NCI-H128 (cell line): ENCODE measurements around the gene MTFR2.

Experiments used
- DNase-seq: peaks from one replicate; lab custom pipeline; 2025; ENCODE audit not compliant: unreplicated experiment; lab: John Stamatoyannopoulos, UW

The MTFR2 gene

GRCh38 chr6:136189104-136189503, 61.0 kb downstream of the MTFR2 start:
- DNase-seq, result no peak

- no peak for DNase-seq
These were observed 61.6 kb downstream of the MTFR2 start for GRCh38 chr6:136188486-136188885.

GRCh38 chr6:136186363-136186762, 63.7 kb downstream of the MTFR2 start:
- DNase-seq, result no peak

GRCh38 chr6:136184738-136185137, 65.4 kb downstream of the MTFR2 start:
- DNase-seq, result no peak

GRCh38 chr6:136181861-136182260, 68.2 kb downstream of the MTFR2 start:
- no peak for DNase-seq

GRCh38 chr6:136181512-136181833, 68.6 kb downstream of the MTFR2 start:
- DNase-seq, result no peak
